22Rv1 (cell line): Measurements from ENCODE around the gene UNC5C.

Source experiments
- H3K27ac ChIP-seq: fragments of 450-650 bp; 2 replicates; pipeline ENCODE4 v1.5.1; 2017
- CTCF ChIP-seq: fragments of 450-650 bp; IDR thresholded peaks from 2 replicates; pipeline ENCODE4 v1.5.1; 2017; ENCODE audit warnings: mild to moderate bottlenecking
- ZFX ChIP-seq: fragments of 450-650 bp; IDR thresholded peaks from 2 replicates; pipeline ENCODE4 v1.6.1; 2017; ENCODE audit warnings: antibody characterized with exemption, borderline replicate concordance

UNC5C gene

DNA sequence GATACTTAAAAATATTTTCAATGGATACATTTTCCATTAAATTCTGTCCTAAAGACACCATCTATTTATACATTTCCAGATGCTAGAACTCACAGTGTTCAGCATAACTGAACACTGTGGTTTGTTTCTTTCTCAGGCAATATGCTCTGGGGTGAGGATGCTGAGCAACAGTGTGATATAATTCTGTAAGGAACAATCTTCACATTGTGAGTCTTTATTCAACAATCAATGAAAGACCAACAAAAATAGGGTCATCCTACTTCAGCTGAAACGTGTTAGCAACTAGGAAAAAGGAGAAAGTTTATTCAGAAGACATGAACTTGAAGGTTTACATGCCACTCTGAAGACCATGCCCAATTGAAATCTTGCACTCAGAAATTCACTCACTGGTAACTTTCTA lies 284.8 kb downstream of the UNC5C start:
- no peak for TF ChIP-seq CTCF
- TF ChIP-seq ZFX, result no peak
- H3K27ac ChIP-seq, result no peak overlapping the region

GRCh38 chr4:95263391-95263790 lies 285.4 kb downstream of the UNC5C start:
- H3K27ac ChIP-seq, result no peak overlapping the region
- TF ChIP-seq ZFX, result no peak
- no peak for TF ChIP-seq CTCF

DNA sequence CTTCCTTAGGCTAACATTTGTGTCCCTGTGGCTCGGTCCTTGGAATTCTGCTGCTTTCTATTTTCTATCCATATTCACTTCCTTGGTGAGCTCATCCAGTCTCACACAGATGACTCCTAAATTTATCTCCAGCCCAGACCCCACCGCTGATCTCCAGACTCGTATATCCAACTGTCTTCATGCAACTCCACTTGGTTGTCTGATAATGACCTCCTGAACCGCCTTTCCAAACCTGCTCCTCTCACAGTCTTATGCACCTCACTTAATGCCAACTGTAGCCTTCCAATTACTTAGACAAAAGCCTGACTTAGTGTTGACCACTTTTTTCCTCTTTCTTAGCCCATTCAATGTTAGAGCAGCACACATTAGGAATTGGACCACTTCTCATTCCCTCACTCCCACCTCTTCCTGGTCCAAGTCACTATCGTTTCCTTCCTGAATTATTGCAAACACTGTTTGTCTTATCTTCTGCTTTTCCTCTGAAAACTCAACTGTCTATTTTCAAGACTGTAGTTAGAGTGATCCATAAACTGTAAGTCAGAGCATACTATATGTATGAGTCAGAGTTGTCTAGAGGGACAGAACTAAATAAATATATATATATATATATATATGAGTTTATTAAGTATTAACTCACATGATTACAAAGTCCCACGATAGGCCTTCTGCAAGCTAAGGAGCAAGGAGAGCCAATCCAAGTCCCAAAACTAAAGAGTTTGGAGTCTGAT lies 292.5 kb downstream of the UNC5C start:
- no peak for TF ChIP-seq ZFX
- TF ChIP-seq CTCF, result no peak
- H3K27ac ChIP-seq, result no peak overlapping the region

- no peak overlapping the region for H3K27ac ChIP-seq
- TF ChIP-seq CTCF (no peak), ZFX (no peak)
Measured at GRCh38 chr4:95255396-95256107, 293.2 kb downstream of the UNC5C start.

DNA sequence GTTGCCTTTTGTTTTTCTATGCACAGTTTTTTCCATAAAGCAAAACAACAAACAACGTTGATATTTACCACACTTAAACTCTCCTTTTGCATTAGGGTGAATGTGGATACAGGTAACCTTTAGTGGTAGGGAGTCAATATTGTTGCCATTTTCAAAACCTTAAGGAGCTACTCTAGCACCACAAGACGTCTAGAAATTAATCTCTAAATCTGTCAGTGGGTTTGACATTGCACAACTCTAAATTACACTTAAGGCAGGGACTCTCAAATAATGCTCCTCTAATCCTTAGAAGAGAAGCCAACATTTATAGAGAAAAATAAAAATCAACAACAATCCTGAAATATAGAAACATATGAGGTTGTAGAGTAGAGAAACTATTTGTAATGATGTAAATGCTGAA lies 297.2 kb downstream of the UNC5C start:
- no peak overlapping the region; the same call in 1 of the 2 replicates for H3K27ac ChIP-seq
- TF ChIP-seq CTCF (no peak), ZFX (no peak)

DNA sequence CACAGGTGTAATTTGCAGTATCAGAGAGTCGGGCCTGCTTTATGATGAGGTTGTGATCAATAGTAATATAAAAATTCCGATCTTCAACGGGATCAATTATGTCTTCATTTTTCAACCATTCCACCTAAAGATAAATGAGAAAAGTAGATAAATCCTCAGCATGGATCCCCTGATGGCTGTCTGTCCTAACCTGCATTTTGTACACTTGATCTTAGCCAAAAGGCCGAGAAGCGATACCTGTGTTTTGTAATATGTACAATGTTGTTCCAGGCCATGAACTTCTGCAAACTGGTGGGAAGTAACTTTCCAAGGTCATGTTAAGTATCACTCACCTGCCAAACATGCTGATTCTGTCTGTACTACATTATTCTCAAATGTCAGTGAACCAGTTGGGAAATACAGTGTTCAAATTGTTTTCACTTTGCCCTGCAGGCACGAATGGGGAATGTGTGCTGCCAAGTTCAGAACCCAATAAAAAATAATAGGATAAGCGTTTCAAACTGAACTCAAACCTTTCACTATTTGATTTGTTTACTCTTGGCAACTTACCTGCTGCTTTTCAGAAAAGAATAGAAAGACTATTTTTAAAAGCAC lies 298.1 kb downstream of the UNC5C start:
- peak overlapping the region; percentile 49 for H3K27ac ChIP-seq
- TF ChIP-seq CTCF, result no peak
- no peak for TF ChIP-seq ZFX

GRCh38 chr4:95249426-95250021 lies 299.2 kb downstream of the UNC5C start:
- no peak overlapping the region for H3K27ac ChIP-seq
- TF ChIP-seq CTCF, result no peak
- TF ChIP-seq ZFX, result no peak
